HG02938 (cell line): ENCODE results near the gene MYO5B.

Experiments
- ATAC-seq: cut with Tn5 transposase; IDR thresholded peaks from one replicate; pipeline ENCODE4 v1.9.1; 2021; ENCODE audit warnings: mild to moderate bottlenecking, moderate library complexity; ENCODE audit not compliant: unreplicated experiment

The MYO5B gene

DNA sequence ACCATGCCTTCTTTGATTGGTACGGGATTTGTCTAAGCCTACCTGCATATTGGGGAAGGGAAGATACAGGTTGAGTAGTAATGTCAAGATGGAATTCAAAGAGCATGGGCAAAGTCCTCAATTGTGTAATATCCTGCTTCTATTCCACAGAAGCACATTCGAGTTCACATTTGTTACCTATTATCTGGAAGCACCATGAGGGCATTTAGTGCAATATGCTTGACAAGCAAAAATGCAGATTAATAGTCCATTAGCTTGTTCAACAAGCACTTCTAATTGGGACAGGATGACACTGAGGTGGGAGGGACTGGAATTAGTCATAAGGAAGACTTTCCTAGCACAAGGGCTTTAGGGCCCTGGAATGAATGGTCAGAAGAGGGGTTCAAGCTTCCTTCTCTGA is 40.5 kb downstream of the MYO5B start:
- ATAC-seq = no peak

DNA sequence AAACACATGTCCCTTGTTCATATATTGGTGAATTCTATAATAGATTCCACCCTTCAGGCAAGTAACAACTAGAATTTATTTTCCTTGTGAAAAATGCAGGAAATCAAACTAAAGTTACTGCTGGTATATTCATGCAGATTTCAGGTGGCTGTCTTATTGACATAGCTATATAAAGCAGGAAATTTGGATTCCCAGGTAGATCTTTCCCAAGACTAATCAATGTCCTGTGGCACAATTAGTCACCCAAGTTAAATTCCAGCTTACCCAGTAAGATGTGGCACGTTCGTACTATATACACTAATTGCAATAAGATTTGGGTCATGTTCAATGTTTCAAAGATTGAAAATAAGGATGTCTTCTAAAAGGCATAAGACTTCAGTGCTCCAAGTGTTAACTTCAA is 42.0 kb downstream of the MYO5B start:
- ATAC-seq = no peak

DNA sequence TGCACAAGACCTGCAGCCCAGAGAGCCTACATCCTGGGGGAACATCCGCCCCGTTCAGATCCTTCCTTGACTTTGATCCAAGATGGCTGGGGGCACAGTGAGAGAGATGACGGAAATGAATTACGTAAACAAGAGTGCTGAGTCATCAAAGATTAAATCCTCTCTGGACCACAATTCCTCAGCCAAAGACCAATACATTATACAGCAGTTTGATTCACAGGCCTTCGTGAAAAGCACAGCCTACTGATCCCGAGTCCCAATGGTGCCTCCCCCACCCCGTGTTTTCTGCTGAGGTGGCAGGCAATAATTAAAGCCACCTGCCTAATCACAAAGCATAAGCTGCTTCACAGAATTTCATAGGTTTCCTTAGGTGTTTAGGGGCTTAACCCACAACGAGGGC is 43.0 kb downstream of the MYO5B start:
- ATAC-seq = no peak

- ATAC-seq = no peak
These were observed 50.4 kb downstream of the MYO5B start for GRCh38 chr18:50144540-50144939.

DNA sequence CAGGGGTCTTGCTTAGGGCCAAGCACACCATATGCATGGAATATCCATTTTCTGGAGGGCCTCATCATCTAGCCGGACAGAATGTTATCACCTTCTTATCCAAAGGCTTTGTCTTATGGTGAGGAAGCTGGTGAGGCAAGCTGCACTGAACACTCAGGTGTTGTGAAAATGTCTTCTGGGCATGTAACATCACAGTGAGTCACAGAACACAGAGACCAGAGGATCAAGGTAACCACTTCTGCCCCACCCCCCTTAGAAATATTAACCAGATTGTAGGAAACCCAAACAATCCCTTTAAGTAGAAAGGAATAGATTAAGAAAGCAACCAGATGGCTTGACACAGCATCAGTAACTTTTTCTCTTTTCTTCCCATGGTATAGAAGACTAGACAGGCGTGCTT is 51.1 kb downstream of the MYO5B start:
- no peak for ATAC-seq

- no peak for ATAC-seq
These were observed 51.7 kb downstream of the MYO5B start for GRCh38 chr18:50143294-50143693.

GRCh38 chr18:50142441-50143120 is 52.4 kb downstream of the MYO5B start:
- ATAC-seq = no peak

- ATAC-seq = no peak
These were observed 56.5 kb downstream of the MYO5B start for GRCh38 chr18:50138181-50139064.

- no peak for ATAC-seq
These were observed 59.0 kb downstream of the MYO5B start for GRCh38 chr18:50135903-50136302.

- no peak for ATAC-seq
These were observed 61.4 kb downstream of the MYO5B start for GRCh38 chr18:50133526-50133925.

GRCh38 chr18:50131591-50131990 is 63.4 kb downstream of the MYO5B start:
- peak; percentile 56 for ATAC-seq

GRCh38 chr18:50128506-50129271 is 66.3 kb downstream of the MYO5B start:
- no peak for ATAC-seq

GRCh38 chr18:50127516-50128210 is 67.3 kb downstream of the MYO5B start:
- no peak for ATAC-seq

DNA sequence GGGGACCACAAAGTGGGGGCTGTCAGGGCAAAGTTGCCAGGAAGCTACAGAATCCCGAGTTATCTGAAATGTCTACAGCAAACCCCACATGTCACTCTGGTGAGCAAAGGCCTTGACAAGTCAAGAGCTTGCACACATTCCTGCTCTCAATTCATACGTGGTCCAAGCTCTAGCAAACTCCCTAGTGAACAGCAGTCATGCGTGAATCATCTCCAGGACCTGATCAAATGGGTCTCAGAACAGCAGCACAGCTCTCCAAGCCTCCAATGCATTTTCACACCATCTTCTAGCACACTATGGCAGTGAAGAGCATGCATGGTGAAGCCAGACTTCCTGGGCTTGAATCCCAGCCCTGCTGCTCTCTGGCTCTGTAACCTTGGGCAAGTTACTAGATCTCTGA is 68.5 kb downstream of the MYO5B start:
- ATAC-seq = no peak

DNA sequence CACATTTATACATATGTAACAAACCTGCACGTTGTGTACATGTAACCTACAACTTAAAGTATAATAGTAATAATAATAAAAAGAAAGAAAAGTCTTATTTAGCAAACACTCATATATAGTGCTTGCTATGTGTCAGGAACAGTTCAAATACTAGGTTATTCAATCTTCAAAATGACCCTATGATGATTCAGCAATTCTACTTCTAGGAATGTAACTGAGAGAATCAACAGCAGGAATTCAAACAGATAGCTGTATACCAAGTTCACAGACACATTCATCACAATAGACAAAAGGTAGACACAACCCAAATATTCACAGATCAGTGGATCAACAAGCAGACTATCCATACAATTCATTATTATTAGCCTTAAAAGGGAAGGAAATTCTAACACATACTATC is 69.5 kb downstream of the MYO5B start:
- ATAC-seq = no peak

- ATAC-seq = no peak
These were observed 75.7 kb downstream of the MYO5B start for GRCh38 chr18:50119296-50119695.

DNA sequence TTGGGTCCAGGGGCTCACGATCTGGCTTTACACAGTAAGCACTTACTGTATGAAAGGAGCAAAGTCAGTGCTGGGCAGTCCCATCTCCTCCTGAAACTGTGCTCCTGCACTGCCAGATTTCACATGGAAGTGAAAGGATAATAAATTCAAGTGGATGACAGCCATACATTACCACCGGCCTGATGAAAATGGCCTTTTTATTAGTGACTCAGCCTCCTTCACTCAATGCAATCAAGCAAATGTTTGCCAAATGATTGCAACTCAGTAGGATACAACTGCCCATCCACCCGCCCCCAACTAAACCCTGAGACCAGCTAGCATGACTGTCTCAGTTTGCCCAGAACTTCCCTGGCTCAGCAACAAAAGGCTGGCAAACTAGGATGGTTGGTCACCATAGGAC is 77.1 kb downstream of the MYO5B start:
- ATAC-seq = no peak

- no peak for ATAC-seq
These were observed 79.9 kb downstream of the MYO5B start for GRCh38 chr18:50115095-50115494.

GRCh38 chr18:50114448-50114847 is 80.5 kb downstream of the MYO5B start:
- ATAC-seq = no peak

- ATAC-seq = no peak
These were observed 81.2 kb downstream of the MYO5B start for GRCh38 chr18:50113726-50114125.

DNA sequence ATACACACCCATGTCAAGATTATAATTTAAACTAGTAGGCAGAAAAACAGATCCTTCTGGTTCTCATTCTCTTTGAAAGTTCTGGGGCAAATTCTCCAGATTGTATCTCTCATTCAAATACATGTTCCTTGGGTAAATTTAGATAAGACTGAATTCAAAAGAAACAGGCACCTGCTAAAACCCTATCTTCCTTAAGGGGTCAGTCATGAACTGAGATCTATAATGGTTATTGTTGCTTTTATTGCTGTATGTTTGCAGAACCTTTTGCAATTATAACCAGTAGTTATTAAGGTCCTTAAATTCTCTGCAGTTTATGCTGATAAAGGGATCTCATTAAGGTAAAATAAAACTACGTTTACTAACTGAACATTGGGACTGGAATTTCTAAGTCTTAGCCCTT is 83.5 kb downstream of the MYO5B start:
- no peak for ATAC-seq
